Body of pancreas (tissue), 4 donors: ENCODE data around the gene TFF2.

Source experiments
- CTCF ChIP-seq, 7 experiments: fragments of 450-650 bp in 4 of 7; fragments of 200-600 bp in 3 of 7; sonication (generic) in 3 of 7; IDR thresholded peaks; one replicate each; pipeline ENCODE4 v1.5.1; 2016 to 2019; ENCODE audit warnings: antibody characterized with exemption in 7 of 7
- POLR2A ChIP-seq, 3 donors: fragments of 450-650 bp; IDR thresholded peaks; one replicate each; pipeline ENCODE4 v1.6.1; 2016; ENCODE audit warnings: antibody characterized with exemption in 3 of 3, mild to moderate bottlenecking in 2 of 3

- no peak for TF ChIP-seq CTCF (IDR thresholded peaks at IDR 0.05)
- TF ChIP-seq POLR2A (IDR thresholded peaks at IDR 0.05) = no peak
These were observed at the start of gene TFF2 for GRCh38 chr21:42350927-42351426.
